ENCODE results near the gene GCNT4.

GRCh38 chr5:75055727-75056144 lies 3.4 kb upstream of the GCNT4 start:
- TF ChIP-seq YY1 (IDR thresholded peaks at IDR 0.05; ENCODE audit: insufficient read depth, insufficient read length) = no peak
- no peak for TF ChIP-seq SUZ12 (IDR thresholded peaks at IDR 0.05; ENCODE audit: extremely low read depth, insufficient read depth, insufficient read length)

All from NT2/D1 (cell line).